Activated CD4-positive, alpha-beta T cell treated with anti-CD3 and anti-CD28 coated beads for 48 hours (primary cell): ENCODE data around the gene PSMC3.

ENCODE experiments used
- DNase-seq: peaks from one replicate; pipeline ENCODE4 v3.0.0-alpha.2; 2020

PSMC3 gene

GRCh38 chr11:47411884-47412746 lies 14.1 kb downstream of the PSMC3 start:
- DNase-seq: peak; percentile 74

- no peak for DNase-seq
Measured at GRCh38 chr11:47410370-47411264, 15.6 kb downstream of the PSMC3 start.

- no peak for DNase-seq
Measured at GRCh38 chr11:47409440-47410369, 16.5 kb downstream of the PSMC3 start.

- DNase-seq: no peak
Measured at GRCh38 chr11:47408598-47409439, 17.4 kb downstream of the PSMC3 start.

GRCh38 chr11:47407746-47408590 lies 18.3 kb downstream of the PSMC3 start, which contains the start of gene SLC39A13:
Gene SLC39A13 (plus strand): TSS chr11:47408590. CDS start chr11:47410095, 1,505 bp downstream.
- DNase-seq: peak; percentile 94

- no peak for DNase-seq
Measured at GRCh38 chr11:47406896-47407745, 19.1 kb downstream of the PSMC3 start.

- no peak for DNase-seq
Measured at GRCh38 chr11:47403571-47403970, 22.7 kb downstream of the PSMC3 start.

GRCh38 chr11:47403135-47403534 lies 23.1 kb downstream of the PSMC3 start:
- no peak for DNase-seq

GRCh38 chr11:47400768-47401279 lies 25.4 kb downstream of the PSMC3 start:
- no peak for DNase-seq

- DNase-seq: no peak
Measured at GRCh38 chr11:47399860-47400767, 26.1 kb downstream of the PSMC3 start.

- DNase-seq: no peak
Measured at GRCh38 chr11:47398551-47398950, 27.7 kb downstream of the PSMC3 start.

GRCh38 chr11:47398011-47398410 lies 28.2 kb downstream of the PSMC3 start:
- no peak for DNase-seq

GRCh38 chr11:47396049-47396320 lies 30.3 kb downstream of the PSMC3 start:
- no peak for DNase-seq

GRCh38 chr11:47395223-47396048 lies 30.8 kb downstream of the PSMC3 start:
- DNase-seq: no peak

GRCh38 chr11:47394322-47395222 lies 31.7 kb downstream of the PSMC3 start:
- DNase-seq: peak; percentile 72

- DNase-seq: no peak
Measured at GRCh38 chr11:47394050-47394321, 32.3 kb downstream of the PSMC3 start.
